Spinal cord (tissue), 10 donors: ENCODE data around the gene IPO11. TPM values are rescaled to one million over a fixed set of nuclear protein-coding genes. Genes with fewer than 3 reads are reported as not detected.

Experiments
- DNase-seq, 6 donors: peaks; one replicate each; pipeline versions ENCODE4 v3.0.0 to v3.0.0-alpha.2; 2013 to 2015; ENCODE audit warnings: low spot score in 6 of 6, low read depth in 4 of 6
- H3K27ac ChIP-seq: one replicate; pipeline ENCODE4 v1.5.1; 2013; ENCODE audit warnings: low read depth, low read length, control low read depth
- H3K27me3 ChIP-seq: one replicate; pipeline ENCODE4 v1.6.1; 2013; ENCODE audit warnings: low read length; ENCODE audit not compliant: control insufficient read depth, insufficient read depth
- H3K36me3 ChIP-seq: one replicate; pipeline ENCODE4 v1.6.1; 2013; ENCODE audit warnings: low read length; ENCODE audit not compliant: control insufficient read depth, insufficient read depth
- H3K4me1 ChIP-seq: one replicate; pipeline ENCODE4 v1.6.1; 2013; ENCODE audit warnings: low read length; ENCODE audit not compliant: control insufficient read depth, insufficient read depth
- H3K4me3 ChIP-seq: one replicate; pipeline ENCODE4 v1.5.1; 2013; ENCODE audit warnings: low read depth, low read length, control low read depth
- H3K9me3 ChIP-seq: one replicate; pipeline ENCODE4 v1.6.1; 2013; ENCODE audit warnings: low read length; ENCODE audit not compliant: control insufficient read depth, insufficient read depth
- WGBS: methylation state at CpG from one replicate; pipeline ENCODE4 v1.1.5; 2013; ENCODE audit warnings: missing lambda C conversion rate; ENCODE audit not compliant: insufficient coverage; 5-methylcytosine and 5-hydroxymethylcytosine counted together
- polyA plus RNA-seq, 2 donors: library from polyadenylated mRNA; unstranded; fragments of 120-200 nt; gene quantifications; one replicate each; pipeline ENCODE4 v1.2.1, GENCODE V29; 2013; ENCODE audit not compliant: insufficient read length in 2 of 2
- total RNA-seq, 2 donors: library from RNA; depleted of rRNA in 1 of 2; stranded (reverse); fragments of 120-200 nt in 1 of 2; fragments of >200 nt in 1 of 2; gene quantifications; one replicate each; pipeline versions ENCODE4 v1.2.3 to v1.2.4, GENCODE V29; 2013 to 2014
- donor health status: healthy.

Gene IPO11
- total and polyA plus RNA-seq, 4 donors: 19.1 to 43.8 (median 23.9) TPM

DNA sequence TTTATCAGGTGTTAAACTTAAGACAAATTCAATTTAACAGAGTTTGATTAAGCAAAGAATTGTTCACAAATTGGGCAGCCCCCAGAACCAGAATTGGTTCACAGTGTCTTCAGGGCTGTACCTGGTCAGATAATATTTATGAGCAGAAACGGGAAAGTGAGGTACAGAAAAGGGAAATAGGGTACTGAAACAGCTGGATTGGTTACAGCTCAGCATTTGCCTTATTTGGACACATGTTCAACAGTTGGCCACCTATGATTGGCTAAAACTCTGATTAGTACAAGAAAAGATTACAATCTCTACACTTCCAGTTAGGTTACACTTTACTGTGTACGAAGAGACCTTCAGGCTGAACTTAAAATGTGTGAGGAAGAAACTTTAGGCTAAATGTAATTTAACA, 184.8 kb downstream of the IPO11 start:
- Histone ChIP-seq H3K4me3 (no peak overlapping the region), H3K27me3 (no peaks in the 10 kb centered on the region), H3K4me1 (no peaks in the 10 kb centered on the region), H3K9me3 (no peaks in the 10 kb centered on the region), H3K36me3 (no peaks in the 10 kb centered on the region), H3K27ac (no peak overlapping the region)
- no peak for DNase-seq
- WGBS: 67% methylated on average over 1 of the region's 2 CpGs

DNA sequence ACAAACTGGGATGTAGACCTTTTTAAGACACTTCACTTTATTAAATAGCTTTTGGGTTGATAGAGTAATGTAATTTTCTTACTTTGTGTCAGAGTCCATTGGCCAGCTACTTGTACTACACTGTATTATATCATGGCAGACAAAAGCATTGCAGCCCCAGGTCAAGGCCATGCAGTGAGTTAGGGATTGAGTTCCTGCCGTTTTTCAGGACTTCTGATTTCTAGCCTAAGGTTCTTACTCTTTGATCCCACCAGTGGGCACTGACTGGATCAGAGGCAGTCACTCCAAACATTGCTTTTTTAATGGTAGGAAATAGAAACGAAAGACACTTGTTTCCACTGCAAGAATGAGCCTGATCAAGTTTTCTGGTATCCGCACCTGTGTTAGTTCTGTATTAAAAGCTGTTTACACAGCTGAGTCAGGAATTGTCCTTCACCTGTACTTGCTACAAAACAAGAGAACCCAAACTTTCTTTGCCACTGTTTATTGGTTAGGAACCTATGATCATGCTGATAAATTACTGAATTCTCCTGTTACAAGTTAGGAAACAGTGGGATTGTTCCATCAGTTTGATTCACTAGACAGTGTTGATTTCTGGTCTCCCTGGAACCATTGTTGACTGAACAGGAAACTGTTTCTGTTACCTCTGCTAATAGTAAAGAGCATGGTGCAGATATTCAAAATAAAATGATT, 188.1 kb downstream of the IPO11 start:
- WGBS: 80% methylated on average over 1 of the region's 3 CpGs
- Histone ChIP-seq H3K27me3 (no peaks in the 10 kb centered on the region), H3K4me3 (no peak overlapping the region), H3K27ac (no peak overlapping the region), H3K4me1 (no peaks in the 10 kb centered on the region), H3K9me3 (no peaks in the 10 kb centered on the region), H3K36me3 (no peaks in the 10 kb centered on the region)
- DNase-seq: no peak

DNA sequence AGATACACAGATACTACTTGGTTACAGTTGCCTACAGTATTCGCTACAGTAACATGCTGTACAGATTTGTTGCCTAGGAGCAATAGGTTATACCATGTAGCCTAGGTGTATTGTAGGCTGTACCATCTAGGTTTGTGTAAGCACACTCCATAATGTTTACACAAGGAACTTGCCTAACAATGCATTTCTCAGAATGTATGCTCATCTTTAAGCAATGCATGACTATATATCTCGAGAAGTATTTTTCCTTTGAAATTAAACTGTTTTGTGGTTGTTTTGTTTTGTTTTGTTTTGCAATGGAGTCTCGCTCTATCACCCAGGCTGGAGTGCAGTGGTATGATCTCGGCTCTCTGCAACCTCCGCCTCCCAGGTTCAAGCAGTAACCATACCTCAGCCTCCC, 191.4 kb downstream of the IPO11 start:
- Histone ChIP-seq H3K4me1 (no peaks in the 10 kb centered on the region), H3K4me3 (no peak overlapping the region), H3K36me3 (no peaks in the 10 kb centered on the region), H3K27me3 (no peaks in the 10 kb centered on the region), H3K27ac (no peak overlapping the region), H3K9me3 (no peaks in the 10 kb centered on the region)
- 100% methylated on average over 3 of the region's 5 CpGs for WGBS
- no peak for DNase-seq

DNA sequence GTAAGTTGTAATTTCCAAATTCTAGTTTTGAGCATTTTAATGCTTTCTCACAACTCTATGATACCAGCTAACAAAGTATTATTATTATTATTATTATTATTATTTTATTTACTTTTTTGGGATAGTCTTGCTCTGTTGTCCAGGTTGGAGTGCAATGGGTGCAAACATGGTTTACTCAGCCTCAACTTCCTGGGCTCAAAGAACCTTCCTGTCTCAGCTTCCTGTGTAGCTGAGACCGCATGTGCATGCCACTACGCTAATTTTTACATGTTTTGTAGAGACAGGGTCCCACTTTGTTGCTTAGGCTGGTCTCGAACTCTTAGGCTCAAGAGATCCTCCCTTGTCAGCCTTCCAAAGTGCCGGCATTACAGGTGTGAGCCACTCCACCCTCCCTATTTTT, 193.1 kb downstream of the IPO11 start:
- H3K36me3 ChIP-seq: no peaks in the 10 kb centered on the region
- H3K4me1 ChIP-seq: no peaks in the 10 kb centered on the region
- no peaks in the 10 kb centered on the region for H3K9me3 ChIP-seq
- H3K27ac ChIP-seq: no peak overlapping the region
- H3K4me3 ChIP-seq: no peak overlapping the region
- 94% methylated on average over 2 of the region's 4 CpGs for WGBS
- no peaks in the 10 kb centered on the region for H3K27me3 ChIP-seq
- no peak for DNase-seq

DNA sequence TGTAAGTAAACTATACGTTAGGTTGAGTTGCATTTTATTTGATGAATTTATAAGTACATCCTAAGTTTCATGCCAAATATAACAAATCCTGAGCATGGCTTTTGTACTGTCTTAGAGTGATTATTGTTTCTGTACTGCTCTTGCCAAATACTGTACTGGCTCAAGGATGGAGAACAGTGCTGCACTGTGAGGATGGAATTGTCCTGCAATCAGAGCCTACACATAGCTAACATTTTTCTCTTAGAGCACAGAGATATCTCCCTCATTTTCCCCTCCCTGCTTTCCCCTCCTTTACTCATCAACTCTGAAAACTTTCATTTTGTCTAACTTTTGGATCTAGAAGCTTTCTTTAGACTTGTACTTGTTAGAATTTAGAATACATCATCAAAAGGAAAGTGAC, 194.3 kb downstream of the IPO11 start:
- no CpG with 5 or more reads among the region's 1 CpG for WGBS
- Histone ChIP-seq H3K4me1 (no peaks in the 10 kb centered on the region), H3K27ac (no peak overlapping the region), H3K9me3 (no peaks in the 10 kb centered on the region), H3K36me3 (no peaks in the 10 kb centered on the region), H3K27me3 (no peaks in the 10 kb centered on the region), H3K4me3 (no peak overlapping the region)
- peak in 1 of 6 donors; percentile 15 for DNase-seq

DNA sequence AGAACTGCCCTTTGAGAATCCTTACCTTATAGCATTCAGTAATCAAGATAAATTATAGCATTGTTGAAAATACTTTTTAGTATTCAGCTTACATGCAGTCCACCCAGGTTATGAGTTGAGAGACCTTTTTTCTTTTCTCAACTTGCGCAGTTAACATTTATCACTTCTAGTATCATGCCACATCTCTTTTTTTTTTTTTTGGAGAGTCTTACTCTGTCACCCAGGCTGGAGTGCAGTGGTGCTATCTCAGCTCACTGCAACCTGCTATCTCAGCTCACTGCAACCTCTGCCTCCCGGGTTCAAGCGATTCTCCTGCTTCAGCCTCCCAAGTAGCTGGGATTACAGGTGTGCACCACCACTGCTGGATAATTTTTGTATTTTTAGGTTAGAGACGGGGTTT, 195.1 kb downstream of the IPO11 start:
- H3K27ac ChIP-seq: no peak overlapping the region
- no CpG with 5 or more reads among the region's 4 CpGs for WGBS
- H3K27me3 ChIP-seq: no peaks in the 10 kb centered on the region
- no peak for DNase-seq
- no peaks in the 10 kb centered on the region for H3K36me3 ChIP-seq
- H3K4me3 ChIP-seq: no peak overlapping the region
- H3K4me1 ChIP-seq: no peaks in the 10 kb centered on the region
- H3K9me3 ChIP-seq: no peaks in the 10 kb centered on the region

DNA sequence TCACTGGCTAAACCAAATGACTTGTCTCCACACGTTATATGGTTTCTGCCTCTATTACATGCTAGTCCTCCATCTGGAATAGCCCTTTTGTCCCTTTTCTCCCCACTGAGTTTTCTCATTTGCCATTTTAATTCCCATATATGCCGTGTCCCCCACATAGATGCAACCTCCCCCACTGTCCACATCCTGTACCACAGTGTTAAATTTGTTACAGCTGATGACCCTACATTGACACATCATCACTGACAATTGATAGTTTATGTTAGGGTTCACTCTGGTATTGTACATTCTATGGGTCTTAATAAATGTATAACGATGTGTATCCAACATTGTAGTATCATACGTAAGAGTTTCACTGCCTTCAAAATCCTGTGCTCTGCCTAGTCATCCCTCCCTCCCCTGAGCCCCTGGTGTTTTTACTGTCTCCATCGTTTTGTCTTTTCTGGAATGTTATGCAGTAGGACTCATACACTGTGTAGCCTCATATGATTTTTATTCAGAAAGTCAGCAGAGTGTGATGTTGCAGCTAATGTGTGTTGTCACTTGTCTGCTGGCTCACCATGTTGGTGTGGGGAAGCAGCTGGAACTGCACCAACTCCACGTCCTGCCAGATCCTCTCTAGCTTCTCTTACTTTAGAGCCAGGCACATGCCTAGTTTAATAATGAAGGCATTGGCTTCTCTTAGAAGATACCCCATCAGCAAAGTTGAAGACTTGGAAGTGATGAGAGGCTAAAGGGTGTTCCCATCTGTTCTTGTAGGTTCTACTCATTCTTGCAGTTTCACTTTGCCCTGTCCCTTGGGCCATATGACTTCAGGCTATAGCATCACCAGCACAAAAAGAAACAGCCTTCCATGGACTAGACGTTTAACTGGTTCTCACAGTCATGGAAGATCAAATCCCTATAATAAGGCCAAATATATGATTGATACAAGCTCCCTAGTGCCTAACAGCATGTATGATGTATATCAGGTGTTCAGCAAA, 196.3 kb downstream of the IPO11 start:
- H3K4me1 ChIP-seq: no peaks in the 10 kb centered on the region
- 96% methylated on average over 2 of the region's 7 CpGs for WGBS
- H3K36me3 ChIP-seq: no peaks in the 10 kb centered on the region

DNA sequence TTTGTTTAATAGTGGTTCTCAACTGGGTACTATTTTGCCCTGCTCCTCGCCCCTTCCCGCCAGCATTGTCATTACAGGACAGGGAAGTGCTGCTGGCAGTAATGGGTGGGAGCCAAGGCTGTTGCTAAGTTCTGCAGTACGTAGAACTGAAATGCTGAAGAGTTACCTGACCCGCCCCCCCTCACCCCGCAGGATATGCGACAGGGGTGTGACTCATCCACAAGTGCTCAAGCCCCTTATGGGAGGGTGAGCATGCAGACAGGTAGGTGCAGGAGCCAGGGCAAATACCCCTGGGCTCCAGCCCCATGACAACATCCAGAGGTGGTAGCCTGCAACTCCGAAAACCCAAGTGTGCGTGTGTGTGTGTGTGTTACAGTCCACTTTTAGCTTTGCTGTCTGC, 201.8 kb downstream of the IPO11 start:
- no peak for DNase-seq
- Histone ChIP-seq H3K27ac (no peak overlapping the region), H3K4me1 (no peaks in the 10 kb centered on the region), H3K4me3 (no peak overlapping the region), H3K9me3 (no peaks in the 10 kb centered on the region), H3K27me3 (no peaks in the 10 kb centered on the region), H3K36me3 (peaks cover 2% of the 10 kb centered on the region)
- WGBS: 100% methylated on average over 4 of the region's 8 CpGs

More for the DNA sequence above, 196.3 kb downstream of the IPO11 start:
- no peaks in the 10 kb centered on the region for H3K27me3 ChIP-seq
- H3K4me3 ChIP-seq: no peak overlapping the region
- no peaks in the 10 kb centered on the region for H3K9me3 ChIP-seq
- H3K27ac ChIP-seq: no peak overlapping the region
- DNase-seq: peak in 3 of 6 donors; percentile 4 to 68 (median 5)

DNA sequence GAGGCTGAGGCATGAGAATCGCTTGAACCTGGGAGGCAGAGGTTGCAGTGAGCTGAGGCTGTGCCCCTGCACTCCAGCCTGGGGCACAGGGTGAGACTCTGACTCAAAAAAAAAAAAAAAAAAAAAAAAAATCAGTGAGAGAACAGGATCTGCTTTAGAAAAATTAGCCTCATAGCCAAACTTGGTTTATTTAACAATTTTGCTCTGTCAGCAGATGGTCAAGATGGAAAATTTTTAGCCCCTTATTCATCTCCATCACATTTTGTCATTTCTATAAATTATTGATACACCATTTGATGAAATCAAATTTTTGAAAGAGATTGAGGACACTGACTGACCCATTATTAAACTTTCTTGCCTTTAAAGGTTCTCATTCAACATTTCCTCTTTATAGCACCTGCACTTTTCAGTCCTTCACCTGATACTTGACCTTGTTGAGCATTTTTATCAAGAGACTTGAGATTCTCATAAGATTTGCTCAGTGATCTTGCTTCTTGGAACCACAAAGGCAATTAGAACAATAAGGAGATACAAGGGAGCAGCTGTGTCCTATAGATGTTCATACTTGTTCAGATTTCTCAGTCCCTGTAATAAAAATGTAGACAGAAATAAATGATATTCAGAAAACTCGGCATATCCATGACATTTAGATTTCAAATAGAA, 204.2 kb downstream of the IPO11 start:
- Histone ChIP-seq H3K4me3 (no peak overlapping the region), H3K36me3 (peaks cover 2% of the 10 kb centered on the region), H3K27ac (no peak overlapping the region), H3K9me3 (no peaks in the 10 kb centered on the region), H3K27me3 (no peaks in the 10 kb centered on the region), H3K4me1 (no peaks in the 10 kb centered on the region)
- no peak for DNase-seq
- WGBS: no CpG with 5 or more reads among the region's 2 CpGs
